NT2/D1 (cell line): ENCODE results near the gene SPARCL1.

Source experiments
- SUZ12 ChIP-seq: IDR thresholded peaks from 2 replicates; pipeline ENCODE4 v1.6.1; 2011; ENCODE audit not compliant: insufficient read length, insufficient read depth; ENCODE audit errors: extremely low read depth
- ZNF274 ChIP-seq: IDR thresholded peaks from 2 replicates; pipeline ENCODE4 v1.6.1; 2011; ENCODE audit warnings: mild to moderate bottlenecking, low read depth, low read length

GRCh38 chr4:87570290-87570805, 41.2 kb upstream of the SPARCL1 start:
- TF ChIP-seq ZNF274 = no peak
- TF ChIP-seq SUZ12 = no peak
